ENCODE data around the gene SLC16A4.

DNA sequence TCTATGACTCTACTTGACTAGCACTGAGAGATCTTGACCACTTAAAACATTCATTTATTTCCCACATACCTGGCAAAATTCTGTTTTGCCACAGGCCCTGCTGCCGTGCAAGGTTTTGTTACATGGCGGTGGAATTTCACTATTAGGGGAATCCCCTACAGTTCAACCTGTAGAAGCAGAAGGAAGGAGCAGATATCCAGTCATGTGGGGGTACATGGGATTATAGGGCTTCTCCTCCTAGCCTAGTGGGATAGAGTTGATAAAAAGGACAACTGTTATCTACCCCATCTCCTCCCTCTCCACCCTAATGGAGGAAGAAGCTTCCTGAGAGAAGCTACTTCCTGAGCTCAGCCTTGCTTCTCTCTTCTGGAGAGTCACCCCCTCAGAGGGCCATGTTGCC is 42.4 kb upstream of the SLC16A4 start:
- TF ChIP-seq EZH2 (IDR thresholded peaks at IDR 0.05; ENCODE audit: insufficient read depth, low read length), result no peak
- TF ChIP-seq, protein P1, sequence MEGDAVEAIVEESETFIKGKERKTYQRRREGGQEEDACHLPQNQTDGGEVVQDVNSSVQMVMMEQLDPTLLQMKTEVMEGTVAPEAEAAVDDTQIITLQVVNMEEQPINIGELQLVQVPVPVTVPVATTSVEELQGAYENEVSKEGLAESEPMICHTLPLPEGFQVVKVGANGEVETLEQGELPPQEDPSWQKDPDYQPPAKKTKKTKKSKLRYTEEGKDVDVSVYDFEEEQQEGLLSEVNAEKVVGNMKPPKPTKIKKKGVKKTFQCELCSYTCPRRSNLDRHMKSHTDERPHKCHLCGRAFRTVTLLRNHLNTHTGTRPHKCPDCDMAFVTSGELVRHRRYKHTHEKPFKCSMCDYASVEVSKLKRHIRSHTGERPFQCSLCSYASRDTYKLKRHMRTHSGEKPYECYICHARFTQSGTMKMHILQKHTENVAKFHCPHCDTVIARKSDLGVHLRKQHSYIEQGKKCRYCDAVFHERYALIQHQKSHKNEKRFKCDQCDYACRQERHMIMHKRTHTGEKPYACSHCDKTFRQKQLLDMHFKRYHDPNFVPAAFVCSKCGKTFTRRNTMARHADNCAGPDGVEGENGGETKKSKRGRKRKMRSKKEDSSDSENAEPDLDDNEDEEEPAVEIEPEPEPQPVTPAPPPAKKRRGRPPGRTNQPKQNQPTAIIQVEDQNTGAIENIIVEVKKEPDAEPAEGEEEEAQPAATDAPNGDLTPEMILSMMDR (IDR thresholded peaks at IDR 0.05; ENCODE audit: insufficient read depth, low read depth, low read length), result no peak
